T-helper 17 cell (primary cell): ENCODE measurements around the gene VAMP8. TPM values are rescaled to one million over a fixed set of nuclear protein-coding genes. Genes with fewer than 3 reads are reported as not detected.
"Not testable (repeated sequence)": the region's sequence is repeated elsewhere in the genome, so short reads cannot be mapped to it uniquely, and the experiment has no call there.

Experiments
- ATAC-seq: fragments of 150-1000 bp; cut with Tn5 transposase; 2 replicates; pipeline ENCODE4 v1.10.0; 2021; ENCODE audit warnings: mild to moderate bottlenecking, moderate library complexity
- DNase-seq, 3 donors: peaks; one replicate each; pipeline versions ENCODE4 v3.0.0 to v3.0.0-alpha.2; 2020 to 2021
- H3K9me3 ChIP-seq: one replicate; pipeline ENCODE4 v1.7.0; 2013; ENCODE audit warnings: low read length, mild to moderate bottlenecking; ENCODE audit not compliant: control insufficient read depth, poor library complexity, severe bottlenecking
- H3K27ac Mint-ChIP-seq: one replicate; pipeline ENCODE4 v1.8.0; 2022; ENCODE audit warnings: mild to moderate bottlenecking, moderate library complexity, mixed read lengths
- H3K27me3 Mint-ChIP-seq: one replicate; pipeline ENCODE4 v1.8.0; 2022; ENCODE audit warnings: mixed read lengths
- H3K36me3 Mint-ChIP-seq: one replicate; pipeline ENCODE4 v1.8.0; 2022; ENCODE audit warnings: low read depth, mixed read lengths
- H3K4me1 Mint-ChIP-seq: one replicate; pipeline ENCODE4 v1.8.0; 2022; ENCODE audit warnings: mild to moderate bottlenecking, mixed read lengths
- H3K4me3 Mint-ChIP-seq: one replicate; pipeline ENCODE4 v1.8.0; 2022; ENCODE audit warnings: mild to moderate bottlenecking, moderate library complexity, mixed read lengths
- total RNA-seq, 4 donors: library from RNA in 2 of 4; stranded (reverse) in 2 of 4; gene quantifications; one replicate each; pipeline ENCODE4 v1.2.3 and lab custom pipeline; 2022 to 2026

Gene VAMP8
- total RNA-seq, 2 donors from 2014 or later: 82.3 to 104 TPM

GRCh38 chr2:85589982-85590791 lies 12.8 kb downstream of the VAMP8 start:
- DNase-seq (no peak), ATAC-seq (no peak)
- H3K27ac Mint-ChIP-seq: no peak overlapping the region
- peaks cover 2% of the 10 kb centered on the region for H3K36me3 Mint-ChIP-seq
- peaks cover 39% of the 10 kb centered on the region for H3K4me1 Mint-ChIP-seq
- no peaks in the 10 kb centered on the region for H3K9me3 ChIP-seq
- H3K27me3 Mint-ChIP-seq: no peaks in the 10 kb centered on the region
- H3K4me3 Mint-ChIP-seq: no peak overlapping the region

GRCh38 chr2:85590950-85591349 lies 13.6 kb downstream of the VAMP8 start:
- peaks cover 5% of the 10 kb centered on the region for H3K36me3 Mint-ChIP-seq
- ATAC-seq (no peak), DNase-seq (no peak)
- peak overlapping the region; percentile 57 for H3K27ac Mint-ChIP-seq
- H3K4me1 Mint-ChIP-seq: peaks cover 37% of the 10 kb centered on the region
- no peak overlapping the region for H3K4me3 Mint-ChIP-seq
- H3K27me3 Mint-ChIP-seq: no peaks in the 10 kb centered on the region
- H3K9me3 ChIP-seq: no peaks in the 10 kb centered on the region

- Mint-ChIP-seq H3K27me3 (no peaks in the 10 kb centered on the region), H3K4me1 (peaks cover 38% of the 10 kb centered on the region), H3K4me3 (no peak overlapping the region), H3K27ac (peak overlapping the region; percentile 57), H3K36me3 (peaks cover 5% of the 10 kb centered on the region)
- no peaks in the 10 kb centered on the region for H3K9me3 ChIP-seq
- DNase-seq (no peak), ATAC-seq (no peak)
Observed at GRCh38 chr2:85591563-85591962, 14.2 kb downstream of the VAMP8 start.

GRCh38 chr2:85592299-85592698 lies 14.9 kb downstream of the VAMP8 start:
- H3K4me3 Mint-ChIP-seq, H3K36me3 Mint-ChIP-seq, H3K27ac Mint-ChIP-seq, H3K27me3 Mint-ChIP-seq, H3K9me3 ChIP-seq, DNase-seq, ATAC-seq: not testable (repeated sequence)
- H3K4me1 Mint-ChIP-seq: peaks cover 44% of the 10 kb centered on the region

GRCh38 chr2:85593023-85593422 lies 15.6 kb downstream of the VAMP8 start:
- no peaks in the 10 kb centered on the region for H3K9me3 ChIP-seq
- H3K27ac Mint-ChIP-seq: no peak overlapping the region
- no peak overlapping the region for H3K4me3 Mint-ChIP-seq
- ATAC-seq (no peak), DNase-seq (no peak)
- no peaks in the 10 kb centered on the region for H3K27me3 Mint-ChIP-seq
- H3K4me1 Mint-ChIP-seq: peaks cover 39% of the 10 kb centered on the region
- peaks cover 5% of the 10 kb centered on the region for H3K36me3 Mint-ChIP-seq

- Mint-ChIP-seq H3K27me3 (no peaks in the 10 kb centered on the region), H3K27ac (peak overlapping the region; percentile 100), H3K36me3 (peaks cover 5% of the 10 kb centered on the region), H3K4me1 (peaks cover 35% of the 10 kb centered on the region), H3K4me3 (peak overlapping the region; percentile 100)
- H3K9me3 ChIP-seq: no peaks in the 10 kb centered on the region
- ATAC-seq (no peak), DNase-seq (no peak)
Observed at GRCh38 chr2:85594715-85595300, 17.4 kb downstream of the VAMP8 start.

- Mint-ChIP-seq H3K36me3 (peaks cover 5% of the 10 kb centered on the region), H3K4me1 (peaks cover 34% of the 10 kb centered on the region), H3K27ac (peak within 1 kb of the TSS; percentile 100), H3K27me3 (no peaks in the 10 kb centered on the region), H3K4me3 (peak within 1 kb of the TSS; percentile 100)
- DNase-seq (peak; percentile 75 to 84 (median 79)), ATAC-seq (peak; percentile 99)
- H3K9me3 ChIP-seq: no peaks in the 10 kb centered on the region
Observed at GRCh38 chr2:85595301-85596025, 18.1 kb downstream of the VAMP8 start, which contains the start of gene RNF181. Gene RNF181 (plus strand): TSS chr2:85595745. CDS start chr2:85595764, 19 bp downstream.

- Mint-ChIP-seq H3K27me3 (no peaks in the 10 kb centered on the region), H3K4me3 (peak overlapping the region; percentile 100), H3K4me1 (peaks cover 33% of the 10 kb centered on the region), H3K27ac (peak overlapping the region; percentile 100), H3K36me3 (peaks cover 5% of the 10 kb centered on the region)
- ATAC-seq (no peak), DNase-seq (no peak)
- H3K9me3 ChIP-seq: no peaks in the 10 kb centered on the region
Observed at GRCh38 chr2:85596026-85596333, 18.6 kb downstream of the VAMP8 start.

GRCh38 chr2:85596486-85597143 lies 19.2 kb downstream of the VAMP8 start:
- H3K9me3 ChIP-seq: no peaks in the 10 kb centered on the region
- ATAC-seq (no peak), DNase-seq (no peak)
- H3K4me3 Mint-ChIP-seq: peak overlapping the region; percentile 100
- H3K27me3 Mint-ChIP-seq: no peaks in the 10 kb centered on the region
- H3K36me3 Mint-ChIP-seq: peaks cover 3% of the 10 kb centered on the region
- peaks cover 34% of the 10 kb centered on the region for H3K4me1 Mint-ChIP-seq
- H3K27ac Mint-ChIP-seq: peak overlapping the region; percentile 100

GRCh38 chr2:85597241-85597640 lies 19.9 kb downstream of the VAMP8 start:
- Mint-ChIP-seq H3K4me1 (peaks cover 36% of the 10 kb centered on the region), H3K36me3 (peaks cover 3% of the 10 kb centered on the region), H3K4me3 (peak overlapping the region; percentile 100), H3K27me3 (no peaks in the 10 kb centered on the region), H3K27ac (peak overlapping the region; percentile 100)
- DNase-seq: no peak
- ATAC-seq: no peak
- no peaks in the 10 kb centered on the region for H3K9me3 ChIP-seq

- no peak for ATAC-seq
- Mint-ChIP-seq H3K27ac (no peak overlapping the region), H3K4me3 (no peak overlapping the region), H3K27me3 (no peaks in the 10 kb centered on the region), H3K4me1 (peaks cover 38% of the 10 kb centered on the region), H3K36me3 (peaks cover 4% of the 10 kb centered on the region)
- no peak for DNase-seq
- no peaks in the 10 kb centered on the region for H3K9me3 ChIP-seq
Observed at GRCh38 chr2:85598594-85599340, 21.4 kb downstream of the VAMP8 start.

GRCh38 chr2:85599468-85600234 lies 22.3 kb downstream of the VAMP8 start:
- DNase-seq (no peak), ATAC-seq (no peak)
- Mint-ChIP-seq H3K4me3 (peak overlapping the region; percentile 71), H3K27me3 (no peaks in the 10 kb centered on the region), H3K27ac (peak overlapping the region; percentile 11), H3K4me1 (peaks cover 33% of the 10 kb centered on the region), H3K36me3 (peaks cover 4% of the 10 kb centered on the region)
- H3K9me3 ChIP-seq: no peaks in the 10 kb centered on the region
